Measurements from ENCODE around the gene TMEM250.
A peak's percentile ranks its signal among the peaks of the same experiment; 100 is the strongest.

The TMEM250 gene

DNA sequence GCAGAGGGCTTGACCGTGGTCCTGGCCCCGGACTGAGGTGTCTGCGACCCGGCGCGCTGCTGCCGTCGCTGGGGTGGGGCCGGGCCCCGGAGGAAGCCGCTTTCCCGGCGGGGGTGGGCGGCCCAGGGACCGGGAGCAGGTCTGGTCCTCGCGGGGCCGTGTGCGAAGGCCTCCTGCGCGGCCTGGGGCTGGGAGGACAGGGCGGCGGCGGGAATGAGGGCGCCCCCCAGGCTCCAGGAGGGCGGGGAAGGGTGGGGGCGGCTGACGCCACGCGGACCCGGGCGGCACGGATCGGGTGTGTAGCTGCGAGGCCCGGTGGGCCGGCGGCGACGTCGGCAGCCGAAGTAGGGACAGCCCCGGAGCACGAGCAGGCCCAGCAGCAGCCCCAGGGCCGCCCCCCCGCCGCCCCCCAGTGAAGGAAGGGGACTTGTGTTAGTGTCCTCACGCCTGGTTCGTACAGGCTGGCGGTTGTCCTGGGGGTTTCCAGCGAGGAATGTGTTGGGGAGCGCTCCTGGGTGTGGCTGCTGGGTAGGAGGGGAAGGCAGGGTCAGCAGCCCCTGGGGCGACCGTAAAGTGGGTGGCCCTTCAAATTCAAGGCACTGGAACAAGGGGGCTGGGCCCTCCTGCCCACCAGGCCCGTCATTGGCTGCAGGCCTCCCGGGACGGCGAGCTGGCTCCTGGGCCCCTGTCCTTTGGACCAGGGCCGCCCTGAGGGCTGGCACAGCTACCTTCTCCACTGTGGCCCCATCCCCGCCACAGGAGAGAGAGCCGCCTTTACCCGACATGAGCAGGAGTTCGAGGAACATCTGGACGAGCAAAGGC is 597 bp upstream of the TMEM250 start:
- Histone ChIP-seq H3K27ac (ENCODE audit: low read depth, low read length, poor library complexity, severe bottlenecking) (no peak overlapping the region), H2AFZ (ENCODE audit: low read length) (no peak overlapping the region), H3K9ac (ENCODE audit: low read length) (peak overlapping the region; percentile 85), H4K20me1 (ENCODE audit: insufficient read depth, low read length) (no peaks in the 10 kb centered on the region), H3F3A (ENCODE audit: insufficient read depth, low read length) (no peaks in the 10 kb centered on the region), H3K9me2 (ENCODE audit: low read depth, low read length) (no peaks in the 10 kb centered on the region), H3K27me3 (ENCODE audit: insufficient read depth, low read length) (no peaks in the 10 kb centered on the region), H3K9me3 (ENCODE audit: low read length) (no peaks in the 10 kb centered on the region), H3K4me3 (ENCODE audit: low read depth, low read length, poor library complexity, severe bottlenecking) (peak overlapping the region; percentile 71), H3K4me1 (ENCODE audit: insufficient read depth, low read length, severe bottlenecking) (peaks cover 15% of the 10 kb centered on the region), H3K36me3 (ENCODE audit: insufficient read depth, low read length) (peaks cover 23% of the 10 kb centered on the region), H3K4me2 (ENCODE audit: low read length) (peak overlapping the region; percentile 66), H3K79me2 (ENCODE audit: insufficient read depth, low read length) (no peaks in the 10 kb centered on the region)
- no peak for TF ChIP-seq EZH2 (IDR thresholded peaks at IDR 0.05; ENCODE audit: borderline replicate concordance, low read length)
- TF ChIP-seq, protein P1, sequence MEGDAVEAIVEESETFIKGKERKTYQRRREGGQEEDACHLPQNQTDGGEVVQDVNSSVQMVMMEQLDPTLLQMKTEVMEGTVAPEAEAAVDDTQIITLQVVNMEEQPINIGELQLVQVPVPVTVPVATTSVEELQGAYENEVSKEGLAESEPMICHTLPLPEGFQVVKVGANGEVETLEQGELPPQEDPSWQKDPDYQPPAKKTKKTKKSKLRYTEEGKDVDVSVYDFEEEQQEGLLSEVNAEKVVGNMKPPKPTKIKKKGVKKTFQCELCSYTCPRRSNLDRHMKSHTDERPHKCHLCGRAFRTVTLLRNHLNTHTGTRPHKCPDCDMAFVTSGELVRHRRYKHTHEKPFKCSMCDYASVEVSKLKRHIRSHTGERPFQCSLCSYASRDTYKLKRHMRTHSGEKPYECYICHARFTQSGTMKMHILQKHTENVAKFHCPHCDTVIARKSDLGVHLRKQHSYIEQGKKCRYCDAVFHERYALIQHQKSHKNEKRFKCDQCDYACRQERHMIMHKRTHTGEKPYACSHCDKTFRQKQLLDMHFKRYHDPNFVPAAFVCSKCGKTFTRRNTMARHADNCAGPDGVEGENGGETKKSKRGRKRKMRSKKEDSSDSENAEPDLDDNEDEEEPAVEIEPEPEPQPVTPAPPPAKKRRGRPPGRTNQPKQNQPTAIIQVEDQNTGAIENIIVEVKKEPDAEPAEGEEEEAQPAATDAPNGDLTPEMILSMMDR (IDR thresholded peaks at IDR 0.05; ENCODE audit: low read length), result no peak

DNA sequence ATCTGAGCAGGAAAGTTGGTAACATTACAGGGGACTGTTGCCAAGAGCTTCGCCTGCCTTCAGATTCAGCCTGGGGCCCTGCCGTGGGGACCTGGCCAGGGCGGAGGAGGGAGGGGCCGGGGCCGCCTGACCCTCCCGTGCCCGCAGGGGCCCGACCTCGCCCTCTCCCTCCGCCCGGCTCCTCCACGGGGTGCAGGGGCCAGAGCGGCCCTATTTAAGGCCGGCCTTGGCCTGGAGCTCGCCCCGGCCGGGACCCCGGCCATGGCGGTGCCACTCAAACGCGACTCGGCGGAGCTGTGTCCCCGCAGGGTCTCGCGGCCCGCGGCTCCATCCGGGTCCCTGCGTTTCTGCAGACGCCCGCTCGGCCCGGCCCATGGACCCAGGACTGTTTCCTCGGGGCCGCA is 757 bp downstream of the TMEM250 start:
- Histone ChIP-seq H4K20me1 (ENCODE audit: insufficient read depth, low read length) (no peaks in the 10 kb centered on the region), H3K4me1 (ENCODE audit: insufficient read depth, low read length, severe bottlenecking) (peaks cover 18% of the 10 kb centered on the region), H3K27ac (ENCODE audit: low read depth, low read length, poor library complexity, severe bottlenecking) (peak overlapping the region; percentile 2), H3K9me2 (ENCODE audit: low read depth, low read length) (no peaks in the 10 kb centered on the region), H3K79me2 (ENCODE audit: insufficient read depth, low read length) (no peaks in the 10 kb centered on the region), H2AFZ (ENCODE audit: low read length) (no peak overlapping the region), H3K27me3 (ENCODE audit: insufficient read depth, low read length) (no peaks in the 10 kb centered on the region), H3K9me3 (ENCODE audit: low read length) (no peaks in the 10 kb centered on the region), H3K36me3 (ENCODE audit: insufficient read depth, low read length) (peaks cover 23% of the 10 kb centered on the region), H3F3A (ENCODE audit: insufficient read depth, low read length) (no peaks in the 10 kb centered on the region), H3K4me2 (ENCODE audit: low read length) (peak overlapping the region; percentile 66), H3K4me3 (ENCODE audit: low read depth, low read length, poor library complexity, severe bottlenecking) (peak overlapping the region; percentile 71), H3K9ac (ENCODE audit: low read length) (peak overlapping the region; percentile 85)
- TF ChIP-seq, protein P1 (IDR thresholded peaks at IDR 0.05; ENCODE audit: low read length), result no peak
- TF ChIP-seq EZH2 (IDR thresholded peaks at IDR 0.05; ENCODE audit: borderline replicate concordance, low read length), result no peak

DNA sequence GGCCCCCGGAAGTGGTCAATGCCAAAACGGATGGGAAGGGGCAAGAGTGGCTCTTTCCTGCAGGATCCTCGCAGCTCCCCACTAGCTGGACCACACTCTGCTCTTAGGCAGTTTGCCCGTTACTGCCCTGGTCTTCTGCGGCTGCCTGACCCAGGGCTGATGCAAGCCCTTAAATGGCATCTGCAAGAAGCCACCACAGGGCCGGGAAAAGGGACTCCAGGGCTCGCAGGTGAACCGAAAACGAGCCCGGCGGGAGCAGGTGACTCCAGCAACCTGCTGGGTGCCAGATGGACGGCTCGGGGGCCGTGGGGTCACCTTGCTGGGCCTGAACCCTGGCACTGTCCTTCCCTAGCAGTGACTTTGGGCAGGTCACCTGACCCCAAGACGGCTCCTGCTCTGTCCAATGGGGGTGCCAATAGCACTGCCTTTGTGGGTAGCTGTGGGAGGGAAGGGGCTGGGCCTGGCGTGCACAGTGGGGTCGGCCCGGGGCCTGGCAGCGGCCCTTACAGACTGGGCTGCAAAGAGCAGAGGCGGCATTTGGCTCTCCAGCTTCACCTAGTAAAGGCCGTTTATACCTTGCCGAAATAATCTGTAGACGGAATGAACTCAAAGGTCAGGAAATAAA is 1.3 kb downstream of the TMEM250 start:
- Histone ChIP-seq H3K9ac (ENCODE audit: low read length) (peak overlapping the region; percentile 85), H3K27me3 (ENCODE audit: insufficient read depth, low read length) (no peaks in the 10 kb centered on the region), H4K20me1 (ENCODE audit: insufficient read depth, low read length) (no peaks in the 10 kb centered on the region), H3K9me2 (ENCODE audit: low read depth, low read length) (no peaks in the 10 kb centered on the region), H3K36me3 (ENCODE audit: insufficient read depth, low read length) (peaks cover 23% of the 10 kb centered on the region), H3K4me2 (ENCODE audit: low read length) (peak overlapping the region; percentile 66), H3K27ac (ENCODE audit: low read depth, low read length, poor library complexity, severe bottlenecking) (peak overlapping the region; percentile 2), H3K79me2 (ENCODE audit: insufficient read depth, low read length) (no peaks in the 10 kb centered on the region), H3K4me1 (ENCODE audit: insufficient read depth, low read length, severe bottlenecking) (peaks cover 23% of the 10 kb centered on the region), H2AFZ (ENCODE audit: low read length) (no peak overlapping the region), H3K4me3 (ENCODE audit: low read depth, low read length, poor library complexity, severe bottlenecking) (peak overlapping the region; percentile 71), H3F3A (ENCODE audit: insufficient read depth, low read length) (no peaks in the 10 kb centered on the region), H3K9me3 (ENCODE audit: low read length) (no peaks in the 10 kb centered on the region)
- TF ChIP-seq EZH2 (IDR thresholded peaks at IDR 0.05; ENCODE audit: borderline replicate concordance, low read length), result no peak
- TF ChIP-seq, protein P1 (IDR thresholded peaks at IDR 0.05; ENCODE audit: low read length), result no peak

All from OCI-LY1 (cell line).